Smooth muscle cell of the coronary artery (primary cell): ENCODE data around the gene PRIM2. TPM values are rescaled to one million over a fixed set of nuclear protein-coding genes. Genes with fewer than 3 reads are reported as not detected.

Experiments used
- total RNA-seq: library from RNA; depleted of rRNA; stranded (reverse); fragments of >200 nt; gene quantifications from 2 replicates; pipeline ENCODE4 v1.2.3, GENCODE V29; 2014; ENCODE audit warnings: low replicate concordance

The PRIM2 gene
- total RNA-seq = 10.3 and 15.6 TPM in 2 replicates

GRCh38 chr6:57317060-57317943 lies at the start of gene PRIM2:
TSS of gene PRIM2 (plus strand) at chr6:57317630. CDS start at chr6:57318446, 816 bp downstream.

Other genes with a start within 250 kb of the PRIM2 start
- gene ZNF451, start 227.4 kb upstream of the PRIM2 start, total RNA-seq = 48.4 and 50.7 TPM in 2 replicates
- gene BAG2, start 145.3 kb upstream of the PRIM2 start, total RNA-seq = 4.1 and 5.3 TPM in 2 replicates
- 16.5 and 23.2 TPM in 2 replicates for gene RAB23, start 95.3 kb upstream of the PRIM2 start, total RNA-seq